Measurements from ENCODE around the gene ABLIM3.

ABLIM3 gene

GRCh38 chr5:149284501-149284900, 143.2 kb downstream of the ABLIM3 start:
- no peak for DNase-seq

GRCh38 chr5:149285153-149285552, 143.9 kb downstream of the ABLIM3 start:
- no peak for DNase-seq

GRCh38 chr5:149288436-149288835, 147.1 kb downstream of the ABLIM3 start:
- no peak for DNase-seq

GRCh38 chr5:149289301-149289700, 148.0 kb downstream of the ABLIM3 start:
- DNase-seq: no peak

GRCh38 chr5:149294872-149295829, 153.9 kb downstream of the ABLIM3 start:
- DNase-seq: peak in 1 of 4 experiments; percentile 11

DNA sequence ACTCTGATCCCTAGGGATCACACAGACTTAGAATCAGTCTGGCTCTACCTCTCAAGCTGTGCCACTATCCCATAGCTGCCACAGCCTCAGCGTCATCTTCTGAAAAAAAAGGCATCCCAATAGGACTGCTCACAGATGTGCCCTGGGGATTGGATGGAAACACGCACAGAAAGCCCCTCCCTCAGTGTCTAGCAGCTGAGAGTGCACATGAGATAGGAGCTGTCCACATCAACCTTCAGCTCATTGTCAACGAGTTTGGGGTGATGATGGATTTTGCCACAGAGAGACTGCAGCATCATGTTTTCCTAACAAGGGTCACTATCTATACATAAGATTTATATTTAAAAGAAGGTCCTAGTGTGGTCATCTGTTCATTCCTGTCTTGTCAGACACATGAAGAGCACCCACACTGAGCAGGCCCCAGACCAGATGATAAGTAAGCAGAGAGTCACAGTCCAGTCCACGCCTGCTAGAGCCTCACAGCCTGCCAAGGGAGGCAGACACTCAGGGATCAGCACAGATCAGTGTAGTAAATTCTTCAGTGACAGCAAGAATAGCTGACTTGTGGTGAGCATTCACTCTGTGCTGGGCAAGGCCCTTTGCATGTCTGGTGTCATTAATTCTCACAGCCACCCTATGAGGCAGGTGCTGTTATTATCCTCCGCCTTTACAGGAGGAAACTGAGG, 156.2 kb downstream of the ABLIM3 start:
- DNase-seq: no peak

- no peak for DNase-seq
Measured at GRCh38 chr5:149298163-149298562, 156.9 kb downstream of the ABLIM3 start.

DNA sequence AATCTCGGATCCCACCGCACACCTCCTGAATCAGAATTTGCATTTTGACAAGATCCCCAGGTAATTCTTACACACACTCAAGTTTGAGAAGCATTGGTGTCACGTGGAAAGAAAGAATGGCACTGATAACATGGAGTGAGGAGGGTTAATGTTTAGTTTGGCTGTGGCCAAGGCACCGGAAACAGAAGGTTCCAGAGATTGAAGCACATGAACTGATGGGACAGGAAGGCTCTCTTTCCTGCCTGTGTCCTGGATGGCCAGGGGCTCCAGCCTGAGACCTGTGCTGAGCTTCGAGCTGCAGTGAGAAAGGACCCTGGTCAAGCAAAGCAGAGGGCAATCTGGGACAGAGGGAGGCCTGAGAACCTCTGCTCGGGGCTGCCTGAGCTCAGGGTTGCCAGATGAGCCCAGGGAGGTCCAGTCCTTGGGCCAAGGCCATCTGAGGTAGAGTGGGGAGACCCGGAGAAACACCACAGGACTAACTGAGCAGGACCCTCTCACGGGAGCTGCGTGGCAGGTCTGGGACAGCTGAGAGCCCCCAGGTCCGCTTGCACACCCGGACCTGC, 157.6 kb downstream of the ABLIM3 start:
- DNase-seq: no peak

DNA sequence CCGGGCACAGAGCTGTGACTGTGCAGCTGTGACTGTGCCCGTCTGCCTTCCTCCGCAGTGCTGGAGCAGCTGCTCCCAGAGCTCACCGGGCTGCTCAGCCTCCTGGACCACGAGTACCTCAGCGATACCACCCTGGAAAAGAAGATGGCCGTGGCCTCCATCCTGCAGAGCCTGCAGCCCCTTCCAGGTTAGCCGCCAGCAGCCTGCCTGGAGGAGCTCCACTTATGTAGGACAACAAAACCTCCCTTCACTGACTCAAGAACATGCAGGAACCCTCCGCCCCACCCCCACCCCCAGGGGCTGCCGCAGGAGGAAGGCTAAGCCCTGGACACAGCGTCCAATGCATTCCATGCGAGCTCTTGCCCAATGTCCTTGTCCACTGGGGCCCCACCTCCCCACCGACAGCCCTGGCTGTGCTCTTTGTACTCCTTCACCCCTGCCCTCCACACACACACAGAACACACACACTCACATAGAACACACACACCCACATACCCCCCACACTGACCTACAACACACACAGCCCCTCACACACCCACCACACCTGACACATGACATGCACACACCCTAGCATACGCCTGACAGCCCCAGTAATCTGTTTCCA, 158.3 kb downstream of the ABLIM3 start:
- no peak for DNase-seq

DNA sequence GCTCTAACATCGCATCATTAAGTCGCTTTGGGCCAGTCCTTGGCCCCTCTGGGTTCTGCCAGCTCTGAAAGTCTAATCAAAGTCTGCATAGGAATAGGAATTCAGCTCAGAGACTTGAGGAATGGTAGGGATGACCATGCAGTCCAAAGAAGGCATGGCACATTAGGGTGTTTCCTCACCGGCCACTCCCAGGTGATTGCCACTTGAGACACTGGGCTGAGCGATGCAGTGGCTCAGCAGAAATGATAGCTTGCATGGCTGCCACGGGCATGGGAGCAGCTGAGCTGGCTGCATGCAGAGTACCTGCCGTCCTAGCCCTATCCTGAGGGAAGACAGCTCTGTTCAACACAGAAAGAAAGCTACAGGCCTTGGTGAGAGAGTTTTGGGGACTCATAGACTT, 159.1 kb downstream of the ABLIM3 start:
- no peak for DNase-seq

DNA sequence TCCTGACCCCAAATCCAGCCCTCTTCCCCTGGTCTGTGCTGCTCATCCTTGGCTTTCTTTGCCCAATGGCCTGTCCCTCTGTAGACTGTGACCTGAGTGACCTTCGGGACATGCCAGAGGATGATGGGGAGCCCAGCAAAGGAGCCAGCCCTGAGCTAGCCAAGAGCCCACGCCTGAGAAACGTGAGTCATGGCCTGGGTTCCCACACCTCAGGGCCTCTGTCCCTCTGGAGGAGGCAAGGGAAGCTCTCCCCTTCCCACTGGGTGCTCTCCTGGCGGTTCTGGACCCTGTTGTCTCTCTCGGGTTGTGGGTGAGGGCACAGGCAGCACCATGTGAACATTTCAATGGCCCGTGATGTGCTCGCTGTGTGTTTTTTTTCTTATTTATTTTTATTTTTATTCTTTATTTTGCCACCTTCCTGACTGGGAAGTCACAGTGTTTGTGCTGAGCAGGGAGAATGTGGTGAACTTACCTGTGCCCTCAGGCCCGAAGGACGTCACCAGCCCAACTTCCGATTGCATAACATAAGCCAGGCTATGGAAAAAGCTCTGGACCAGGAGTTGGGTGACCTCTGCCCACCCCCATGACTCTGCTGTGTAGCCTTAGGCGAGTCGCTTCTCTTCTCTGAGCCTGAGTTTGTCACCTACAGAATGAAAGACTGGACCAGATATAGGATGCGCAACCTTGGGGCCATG, 159.9 kb downstream of the ABLIM3 start:
- no peak for DNase-seq

DNA sequence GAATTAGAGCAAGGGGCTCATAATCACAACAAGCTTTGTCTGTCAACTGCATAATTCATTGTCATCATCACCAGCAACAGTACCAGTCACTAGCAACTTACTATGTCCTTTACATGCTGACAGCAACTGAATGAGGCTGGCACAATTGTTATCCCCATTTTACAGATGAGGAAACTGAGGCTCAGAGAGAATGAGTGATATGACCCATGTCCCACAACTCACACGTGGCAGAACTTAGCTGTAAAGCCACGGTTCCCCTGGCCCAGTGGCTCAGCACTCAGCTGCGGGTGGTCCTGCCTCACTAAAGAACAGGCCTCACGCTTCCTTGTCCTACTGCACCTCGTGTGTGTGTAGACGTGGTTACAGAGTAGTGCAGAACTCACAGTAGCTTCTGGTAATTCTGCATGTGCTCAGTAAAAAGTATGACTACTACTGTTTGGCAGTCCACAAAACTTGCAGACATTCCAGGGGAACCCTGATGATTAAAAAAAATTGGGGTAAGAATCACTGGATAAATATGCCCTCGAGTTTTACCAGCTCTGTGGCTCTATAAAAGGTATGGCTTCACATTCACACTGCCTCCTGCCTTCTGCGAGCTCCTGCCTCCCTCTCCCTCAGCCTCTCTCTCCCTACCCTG, 160.6 kb downstream of the ABLIM3 start:
- no peak for DNase-seq

DNA sequence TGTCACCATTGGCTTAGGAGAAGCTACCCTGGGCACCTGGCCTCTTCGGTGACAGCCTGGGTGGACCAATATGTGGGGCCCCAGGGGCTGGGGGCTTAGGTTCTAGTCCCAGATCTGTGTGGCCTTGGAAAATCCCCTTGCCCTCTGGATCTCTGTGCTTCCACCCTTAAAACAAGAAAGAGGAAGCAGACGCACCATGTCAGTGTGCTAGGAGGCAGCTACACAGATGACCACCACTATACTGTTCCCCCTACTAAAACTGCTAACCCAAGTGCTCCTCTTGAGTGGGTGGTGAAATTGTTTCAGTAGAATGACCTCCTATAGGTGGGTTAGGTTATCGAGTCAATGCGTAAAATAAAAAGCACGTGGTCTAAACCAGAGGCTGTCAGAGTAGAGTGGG, 161.3 kb downstream of the ABLIM3 start:
- DNase-seq: no peak

GRCh38 chr5:149303210-149303609, 161.9 kb downstream of the ABLIM3 start:
- no peak for DNase-seq

GRCh38 chr5:149304195-149305078, 163.1 kb downstream of the ABLIM3 start:
- no peak for DNase-seq

- DNase-seq: no peak
Measured at GRCh38 chr5:149309354-149309753, 168.1 kb downstream of the ABLIM3 start.

Data from activated naive CD4-positive, alpha-beta T cell (primary cell).